ENCODE measurements around the gene CNNM4.

Gene CNNM4

GRCh38 chr2:96859681-96860064, 99.0 kb downstream of the CNNM4 start:
- no peak for DNase-seq (ENCODE audit: low read depth)

GRCh38 chr2:96860065-96861029, 99.6 kb downstream of the CNNM4 start:
- DNase-seq (ENCODE audit: low read depth): no peak

- no peak for DNase-seq (ENCODE audit: low read depth)
Observed at GRCh38 chr2:96861074-96861473, 100.4 kb downstream of the CNNM4 start.

Measured in non-pigmented ciliary epithelial cell (primary cell).